WI38 (cell line): ENCODE data around the gene SYNJ2.

Experiments
- H3K4me3 ChIP-seq: 2 replicates; pipeline ENCODE4 v1.5.1; 2011; ENCODE audit warnings: low read depth, mild to moderate bottlenecking, control low read depth, low read length
- TF ChIP-seq, protein P1 (sequence below): IDR thresholded peaks from 2 replicates; pipeline ENCODE4 v1.5.1; 2012; ENCODE audit warnings: low read depth, mild to moderate bottlenecking, control low read depth, low read length

The SYNJ2 gene

DNA sequence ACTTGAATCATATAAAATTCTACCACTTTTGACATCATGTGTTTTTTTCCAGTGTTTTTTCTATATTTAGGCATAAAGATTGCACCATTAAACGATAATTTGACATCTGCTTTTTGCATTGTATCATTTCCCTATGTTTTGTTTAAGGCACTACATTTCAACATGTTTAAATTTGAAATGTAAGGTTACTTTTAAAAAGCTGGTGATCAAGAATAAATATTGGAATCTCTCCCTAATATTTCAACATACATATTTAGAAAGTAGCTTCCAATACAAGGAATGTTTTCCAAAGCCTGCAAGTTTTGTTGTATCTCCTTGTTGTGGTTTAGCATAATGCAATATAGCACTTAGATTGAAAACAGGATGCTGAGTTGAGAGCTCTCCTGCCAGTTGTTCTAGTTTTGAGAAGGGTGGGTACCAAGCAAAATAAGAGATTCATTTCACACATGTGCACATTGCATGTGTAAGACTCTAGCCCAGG is 76.5 kb downstream of the SYNJ2 start:
- TF ChIP-seq, protein P1, sequence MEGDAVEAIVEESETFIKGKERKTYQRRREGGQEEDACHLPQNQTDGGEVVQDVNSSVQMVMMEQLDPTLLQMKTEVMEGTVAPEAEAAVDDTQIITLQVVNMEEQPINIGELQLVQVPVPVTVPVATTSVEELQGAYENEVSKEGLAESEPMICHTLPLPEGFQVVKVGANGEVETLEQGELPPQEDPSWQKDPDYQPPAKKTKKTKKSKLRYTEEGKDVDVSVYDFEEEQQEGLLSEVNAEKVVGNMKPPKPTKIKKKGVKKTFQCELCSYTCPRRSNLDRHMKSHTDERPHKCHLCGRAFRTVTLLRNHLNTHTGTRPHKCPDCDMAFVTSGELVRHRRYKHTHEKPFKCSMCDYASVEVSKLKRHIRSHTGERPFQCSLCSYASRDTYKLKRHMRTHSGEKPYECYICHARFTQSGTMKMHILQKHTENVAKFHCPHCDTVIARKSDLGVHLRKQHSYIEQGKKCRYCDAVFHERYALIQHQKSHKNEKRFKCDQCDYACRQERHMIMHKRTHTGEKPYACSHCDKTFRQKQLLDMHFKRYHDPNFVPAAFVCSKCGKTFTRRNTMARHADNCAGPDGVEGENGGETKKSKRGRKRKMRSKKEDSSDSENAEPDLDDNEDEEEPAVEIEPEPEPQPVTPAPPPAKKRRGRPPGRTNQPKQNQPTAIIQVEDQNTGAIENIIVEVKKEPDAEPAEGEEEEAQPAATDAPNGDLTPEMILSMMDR = no peak
- H3K4me3 ChIP-seq = no peak overlapping the region

DNA sequence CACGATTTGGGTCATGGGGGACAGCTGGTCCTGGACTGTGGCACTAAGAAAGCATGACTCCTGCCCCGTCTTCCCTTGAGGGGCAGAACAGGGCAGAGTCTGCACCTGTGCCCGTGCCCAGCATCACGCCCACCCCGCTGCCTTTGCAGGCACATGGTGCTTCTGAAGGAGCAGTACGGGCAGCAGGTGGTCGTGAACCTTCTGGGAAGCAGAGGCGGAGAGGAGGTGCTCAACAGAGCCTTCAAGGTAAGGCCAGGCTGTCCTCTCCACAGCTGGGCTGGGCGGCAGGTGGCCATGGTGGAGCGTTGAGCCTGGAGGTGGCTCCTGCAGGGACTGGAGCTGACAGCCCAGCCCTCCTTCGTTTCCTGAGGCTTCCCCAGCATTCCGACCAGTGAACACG is 77.4 kb downstream of the SYNJ2 start:
- H3K4me3 ChIP-seq = no peak overlapping the region
- TF ChIP-seq, protein P1 = no peak

DNA sequence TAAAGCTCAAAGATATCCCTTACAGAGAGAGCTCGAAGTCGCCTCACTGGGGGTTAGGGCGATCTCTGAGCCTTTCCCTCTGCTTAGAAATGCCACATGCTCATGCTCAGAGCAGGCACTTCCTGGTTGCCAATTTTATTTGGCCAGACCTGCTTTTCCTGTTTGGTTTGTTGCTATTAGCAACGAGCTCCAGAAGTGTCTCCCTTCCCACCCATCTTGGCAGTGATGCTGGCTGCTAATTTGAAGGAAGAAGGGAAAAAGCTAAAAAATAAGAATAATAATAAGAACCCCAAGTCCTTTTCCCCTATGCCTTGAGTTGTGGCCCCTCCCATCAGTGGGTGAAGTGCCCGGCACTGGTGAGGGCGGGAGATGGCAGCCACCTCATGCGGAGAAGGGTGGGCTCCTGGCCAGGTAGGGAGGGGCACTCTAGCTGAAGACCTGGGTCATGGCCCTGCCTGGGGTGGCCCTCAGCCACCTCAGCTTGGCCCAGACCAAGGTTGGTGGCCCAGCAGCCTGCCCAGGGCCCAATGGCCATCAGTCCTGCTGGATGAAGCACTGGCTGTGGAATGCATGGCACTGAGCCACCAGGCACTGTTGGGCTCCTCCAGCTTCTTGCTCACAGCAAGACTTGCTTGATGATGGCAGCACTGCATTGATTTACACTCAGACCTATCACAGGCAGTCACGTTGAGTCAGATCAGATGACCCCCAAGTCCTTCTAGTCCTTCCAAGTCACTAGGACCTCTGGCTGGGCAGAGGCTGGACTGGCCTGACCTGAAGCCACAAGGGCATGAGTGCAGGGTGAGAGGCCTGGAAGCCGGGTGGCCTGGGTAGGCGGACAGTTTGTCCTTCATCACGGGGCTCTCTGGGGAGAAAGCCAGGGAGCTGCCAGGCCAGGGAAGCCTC is 79.0 kb downstream of the SYNJ2 start:
- TF ChIP-seq, protein P1 = no peak
- no peak overlapping the region for H3K4me3 ChIP-seq

DNA sequence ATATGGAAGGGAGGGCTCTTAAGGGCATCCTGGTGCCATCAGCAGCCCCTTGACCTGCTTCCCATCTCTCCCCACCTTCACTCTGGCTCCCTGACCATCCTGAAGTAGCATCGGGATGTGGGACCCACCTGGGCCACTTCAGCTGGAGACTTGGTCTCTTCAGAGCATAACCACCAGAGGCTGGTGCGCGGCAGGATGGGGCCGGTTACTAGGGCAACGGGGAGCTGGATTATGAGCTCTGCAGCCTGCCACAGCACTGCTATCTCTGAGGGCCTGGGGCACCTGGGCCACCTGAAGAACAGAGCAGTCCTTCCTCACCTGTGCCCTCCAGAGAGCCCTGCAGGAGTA is 79.7 kb downstream of the SYNJ2 start:
- H3K4me3 ChIP-seq = no peak overlapping the region
- TF ChIP-seq, protein P1 = no peak

DNA sequence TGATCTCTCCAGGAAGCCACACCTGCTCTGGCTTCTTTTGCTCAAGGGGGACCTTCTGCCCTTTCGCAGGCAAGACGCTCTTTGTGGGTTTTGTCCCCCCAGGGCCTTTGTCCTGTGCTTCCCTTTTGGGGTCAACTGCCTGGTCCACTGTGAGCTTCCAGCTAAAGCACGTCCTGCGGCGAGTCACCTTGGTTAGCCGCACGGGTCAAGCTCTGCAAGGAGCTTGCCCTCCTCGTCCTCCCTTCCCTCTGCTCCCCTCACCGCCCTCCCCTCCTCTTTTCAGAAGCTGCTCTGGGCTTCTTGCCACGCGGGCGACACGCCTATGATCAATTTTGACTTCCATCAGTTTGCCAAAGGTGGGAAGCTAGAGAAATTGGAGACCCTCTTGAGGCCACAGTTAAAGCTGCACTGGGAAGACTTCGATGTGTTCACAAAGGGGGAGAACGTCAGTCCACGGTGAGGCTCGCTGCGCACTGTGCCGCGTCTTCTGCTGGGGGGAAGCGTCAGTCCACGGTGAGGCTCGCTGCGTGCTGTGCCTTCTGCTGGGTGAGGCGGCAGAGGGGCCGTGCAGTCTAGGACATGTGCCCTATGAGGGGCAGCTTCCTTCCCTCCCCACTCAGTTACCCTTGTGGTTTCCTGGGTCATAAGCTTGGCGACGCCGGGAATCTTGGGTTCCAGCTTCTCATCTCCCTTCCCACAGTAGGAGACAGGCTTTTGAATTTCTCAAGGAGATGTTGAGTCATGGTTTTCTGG is 80.2 kb downstream of the SYNJ2 start:
- H3K4me3 ChIP-seq = no peak overlapping the region
- TF ChIP-seq, protein P1 = no peak

DNA sequence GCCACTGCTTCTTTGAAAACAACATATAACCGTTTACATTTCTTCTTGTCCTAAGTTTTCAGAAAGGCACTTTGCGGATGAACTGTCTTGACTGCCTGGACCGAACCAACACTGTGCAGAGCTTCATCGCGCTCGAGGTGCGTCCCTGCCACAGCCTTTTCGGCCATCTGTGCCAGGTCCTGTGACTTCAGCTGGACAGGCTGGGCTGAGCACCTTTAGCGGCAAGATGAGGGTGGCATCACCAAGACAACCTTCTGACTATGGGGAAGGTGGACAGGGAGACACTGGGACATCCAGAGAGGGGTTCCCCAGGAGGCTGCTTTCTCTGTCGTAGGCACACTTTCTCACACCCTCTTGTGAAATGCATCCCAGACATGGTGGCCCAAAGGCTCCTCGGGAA is 82.1 kb downstream of the SYNJ2 start:
- H3K4me3 ChIP-seq = no peak overlapping the region
- TF ChIP-seq, protein P1 = no peak
